GM23338 (cell line): ENCODE measurements around the gene WWOX. TPM values are rescaled to one million over a fixed set of nuclear protein-coding genes. Genes with fewer than 3 reads are reported as not detected.

Experiments used
- ATAC-seq: fragments of 200-7000 bp; cut with Tn5 transposase; 3 replicates; pipeline ENCODE4 v1.9.1; 2020
- DNase-seq: peaks from one replicate; pipeline ENCODE4 v3.0.0-alpha.2; 2015; ENCODE audit warnings: low spot score
- H2AFZ ChIP-seq: fragments of 200-600 bp; sonication (generic); 2 replicates; pipeline ENCODE4 v1.8.0; 2016; ENCODE audit warnings: antibody characterized with exemption, mild to moderate bottlenecking, moderate library complexity
- H3F3A ChIP-seq: fragments of 200-600 bp; sonication (generic); replicated peaks from 2 replicates; pipeline ENCODE4 v1.8.0; 2017; ENCODE audit warnings: antibody characterized with exemption, mixed run types, low read depth
- H3K27ac ChIP-seq: fragments of 200-600 bp; sonication (generic); 2 replicates; pipeline ENCODE4 v1.6.1; 2016; ENCODE audit warnings: low read depth
- H3K27me3 ChIP-seq: fragments of 200-600 bp; sonication (generic); 2 replicates; pipeline ENCODE4 v1.8.0; 2016; ENCODE audit warnings: mild to moderate bottlenecking, mixed run types, moderate library complexity; ENCODE audit not compliant: insufficient read depth
- H3K36me3 ChIP-seq: fragments of 200-600 bp; sonication (generic); 2 replicates; pipeline ENCODE4 v1.8.0; 2016; ENCODE audit warnings: mild to moderate bottlenecking; ENCODE audit not compliant: insufficient read depth
- H3K4me1 ChIP-seq: fragments of 200-600 bp; sonication (generic); 2 replicates; pipeline ENCODE4 v1.8.0; 2016; ENCODE audit warnings: mild to moderate bottlenecking, moderate library complexity; ENCODE audit not compliant: insufficient read depth
- H3K4me2 ChIP-seq: fragments of 200-600 bp; sonication (generic); 2 replicates; pipeline ENCODE4 v1.7.1; 2017; ENCODE audit warnings: mixed run types
- H3K4me3 ChIP-seq: fragments of 200-600 bp; sonication (generic); 2 replicates; pipeline ENCODE4 v1.6.1; 2016; ENCODE audit warnings: mixed run types
- H3K79me2 ChIP-seq: fragments of 200-600 bp; sonication (generic); replicated peaks from 2 replicates; pipeline ENCODE4 v1.8.0; 2017; ENCODE audit warnings: mild to moderate bottlenecking; ENCODE audit not compliant: insufficient read depth
- H3K9me2 ChIP-seq: fragments of 200-600 bp; sonication (generic); 2 replicates; pipeline ENCODE4 v1.8.0; 2017; ENCODE audit not compliant: insufficient read depth
- H4K20me1 ChIP-seq: fragments of 200-600 bp; sonication (generic); replicated peaks from 2 replicates; pipeline ENCODE4 v1.8.0; 2017; ENCODE audit warnings: mild to moderate bottlenecking; ENCODE audit not compliant: insufficient read depth
- H3K27ac Mint-ChIP-seq: 2 replicates; pipeline ENCODE4 v1.8.0; 2020; ENCODE audit warnings: inconsistent platforms, mild to moderate bottlenecking, moderate library complexity, mixed read lengths
- H3K27me3 Mint-ChIP-seq: 3 replicates; pipeline ENCODE4 v1.8.0; 2022; ENCODE audit warnings: low read depth, mild to moderate bottlenecking, moderate library complexity, mixed read lengths, inconsistent platforms; ENCODE audit not compliant: insufficient read depth, poor library complexity
- H3K36me3 Mint-ChIP-seq: 3 replicates; pipeline ENCODE4 v1.8.0; 2021; ENCODE audit warnings: low read depth, mild to moderate bottlenecking, inconsistent platforms, moderate library complexity, mixed read lengths
- H3K4me1 Mint-ChIP-seq: 3 replicates; pipeline ENCODE4 v1.8.0; 2020; ENCODE audit warnings: mild to moderate bottlenecking, inconsistent platforms, mixed read lengths
- H3K4me3 Mint-ChIP-seq: 3 replicates; pipeline ENCODE4 v1.8.0; 2021; ENCODE audit warnings: moderate library complexity, mild to moderate bottlenecking, inconsistent platforms, mixed read lengths
- H3K9me3 Mint-ChIP-seq: 3 replicates; pipeline ENCODE4 v1.8.0; 2020; ENCODE audit warnings: moderate library complexity, mild to moderate bottlenecking, inconsistent platforms, mixed read lengths
- CREB1 ChIP-seq: fragments of 250-450 bp; sonication (Bioruptor Pico); IDR thresholded peaks from 2 replicates; pipeline ENCODE4 v1.5.0; 2020; ENCODE audit warnings: low read depth, mild to moderate bottlenecking, moderate library complexity
- EZH2phosphoT487 ChIP-seq: fragments of 200-600 bp; sonication (generic); IDR thresholded peaks from one replicate; pipeline ENCODE4 v1.8.1; 2018; ENCODE audit warnings: antibody characterized with exemption; ENCODE audit not compliant: unreplicated experiment
- JUNB ChIP-seq: IDR thresholded peaks from one replicate; pipeline ENCODE4 v1.6.1; 2016; ENCODE audit warnings: antibody characterized with exemption; ENCODE audit not compliant: unreplicated experiment
- NANOG ChIP-seq: IDR thresholded peaks from 2 replicates; pipeline ENCODE4 v1.6.1; 2016; ENCODE audit warnings: antibody characterized with exemption, borderline replicate concordance
- POLR2AphosphoS5 ChIP-seq: IDR thresholded peaks from 2 replicates; pipeline ENCODE4 v1.6.1; 2016; ENCODE audit warnings: antibody characterized with exemption, low read depth
- STAT1 ChIP-seq: IDR thresholded peaks from one replicate; pipeline ENCODE4 v1.6.1; 2016; ENCODE audit warnings: antibody characterized with exemption; ENCODE audit not compliant: unreplicated experiment
- ZNF331 ChIP-seq: fragments of 250-450 bp; sonication (Bioruptor Pico); IDR thresholded peaks from 2 replicates; pipeline ENCODE4 v1.5.0; 2020; ENCODE audit warnings: low read depth, mild to moderate bottlenecking, moderate library complexity
- polyA plus RNA-seq: library from polyadenylated mRNA; unstranded; fragments of >200 nt; fragmentation: Nextera tagmentation; extraction: Ambion mirVana; gene quantifications from 2 replicates; pipeline ENCODE4 v1.2.1, GENCODE V29; 2016
- total RNA-seq: library from RNA; depleted of rRNA; stranded (reverse); fragments of >200 nt; shearing (Covaris generic); gene quantifications from 2 replicates; pipeline ENCODE4 v1.2.3, GENCODE V29; 2014
- TF ChIP-seq, protein P1 (sequence below), 2 experiments: fragments of 200-600 bp in 1 of 2; sonication (generic) in 1 of 2; conservative IDR thresholded peaks; 2 replicates each; pipeline versions ENCODE4 v1.5.1 to v1.6.1; 2016 to 2017; ENCODE audit warnings: antibody characterized with exemption in 2 of 2, low read depth in 2 of 2, mild to moderate bottlenecking in 2 of 2, moderate library complexity in 1 of 2
- TF ChIP-seq, protein P2 (sequence below): IDR thresholded peaks from 2 replicates; pipeline ENCODE4 v1.6.1; 2016; ENCODE audit warnings: antibody characterized with exemption

The WWOX gene
- total and polyA plus RNA-seq, 2 experiments from 2014 or later = 10.0 to 19.3 TPM

DNA sequence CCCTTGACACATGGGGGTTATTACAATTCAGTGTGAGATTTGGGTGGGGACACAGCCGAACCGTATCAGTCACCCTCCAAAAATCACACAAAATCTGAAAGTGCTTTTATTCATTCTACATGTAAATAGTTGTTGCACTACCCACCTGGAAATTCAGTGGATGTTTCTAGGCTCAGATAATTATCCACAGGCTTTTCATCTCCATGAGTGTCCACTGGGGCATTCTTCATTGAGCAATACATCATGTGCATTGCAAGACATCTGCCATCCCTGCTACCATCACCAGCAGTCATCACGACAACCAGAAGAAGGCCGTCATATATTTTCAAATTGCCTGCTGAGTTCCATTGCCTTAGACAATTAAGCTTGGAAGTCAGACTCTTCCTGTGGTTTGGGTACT lies 330.8 kb downstream of the WWOX start:
- H3F3A ChIP-seq = no peaks in the 10 kb centered on the region
- no peak overlapping the region for H3K4me3 ChIP-seq
- TF ChIP-seq STAT1 = no peak
- TF ChIP-seq, protein P1, sequence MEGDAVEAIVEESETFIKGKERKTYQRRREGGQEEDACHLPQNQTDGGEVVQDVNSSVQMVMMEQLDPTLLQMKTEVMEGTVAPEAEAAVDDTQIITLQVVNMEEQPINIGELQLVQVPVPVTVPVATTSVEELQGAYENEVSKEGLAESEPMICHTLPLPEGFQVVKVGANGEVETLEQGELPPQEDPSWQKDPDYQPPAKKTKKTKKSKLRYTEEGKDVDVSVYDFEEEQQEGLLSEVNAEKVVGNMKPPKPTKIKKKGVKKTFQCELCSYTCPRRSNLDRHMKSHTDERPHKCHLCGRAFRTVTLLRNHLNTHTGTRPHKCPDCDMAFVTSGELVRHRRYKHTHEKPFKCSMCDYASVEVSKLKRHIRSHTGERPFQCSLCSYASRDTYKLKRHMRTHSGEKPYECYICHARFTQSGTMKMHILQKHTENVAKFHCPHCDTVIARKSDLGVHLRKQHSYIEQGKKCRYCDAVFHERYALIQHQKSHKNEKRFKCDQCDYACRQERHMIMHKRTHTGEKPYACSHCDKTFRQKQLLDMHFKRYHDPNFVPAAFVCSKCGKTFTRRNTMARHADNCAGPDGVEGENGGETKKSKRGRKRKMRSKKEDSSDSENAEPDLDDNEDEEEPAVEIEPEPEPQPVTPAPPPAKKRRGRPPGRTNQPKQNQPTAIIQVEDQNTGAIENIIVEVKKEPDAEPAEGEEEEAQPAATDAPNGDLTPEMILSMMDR (conservative IDR thresholded peaks at IDR 0.05; ENCODE audit: low read depth in 2 of 2) = no peak
- TF ChIP-seq NANOG = no peak
- no peaks in the 10 kb centered on the region for H3K79me2 ChIP-seq
- H3K36me3 ChIP-seq = no peaks in the 10 kb centered on the region
- H3K9me2 ChIP-seq = 0 out of 2 replicates have a peak, but pooled peaks cover 11% of the 10 kb centered on the region
- Mint-ChIP-seq H3K36me3 (no peaks in the 10 kb centered on the region), H3K27ac (no peak overlapping the region), H3K4me1 (no peaks in the 10 kb centered on the region), H3K4me3 (no peak overlapping the region), H3K9me3 (no peaks in the 10 kb centered on the region), H3K27me3 (no peaks in the 10 kb centered on the region)
- no peak for ATAC-seq
- H3K27me3 ChIP-seq = no peaks in the 10 kb centered on the region
- H3K4me2 ChIP-seq = no peak overlapping the region
- no peaks in the 10 kb centered on the region for H3K4me1 ChIP-seq
- no peak for DNase-seq
- no peaks in the 10 kb centered on the region for H4K20me1 ChIP-seq
- no peak overlapping the region for H2AFZ ChIP-seq
- H3K27ac ChIP-seq = no peak overlapping the region

- H3K36me3 ChIP-seq = no peaks in the 10 kb centered on the region
Measured at GRCh38 chr16:78431004-78431670, 331.7 kb downstream of the WWOX start.

DNA sequence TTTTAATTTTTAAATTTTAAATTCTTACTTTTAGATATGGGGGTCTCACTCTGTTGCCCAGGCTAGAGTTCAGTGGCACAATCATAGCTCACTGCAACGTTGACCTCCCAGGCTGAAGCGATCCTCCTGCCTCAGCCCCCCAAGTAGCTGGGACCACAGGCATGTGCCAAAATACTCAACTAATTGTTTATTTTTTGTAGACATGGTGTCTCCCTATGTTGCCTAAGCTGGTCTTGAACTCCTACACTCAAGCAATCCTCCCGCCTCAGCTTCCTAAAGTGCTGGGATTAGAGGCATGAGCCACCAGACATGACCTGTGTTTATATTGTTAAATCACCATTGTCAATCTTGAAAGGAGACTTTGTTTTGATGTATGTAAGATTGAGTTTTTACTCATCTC lies 332.2 kb downstream of the WWOX start:
- Histone ChIP-seq H3K4me3 (no peak overlapping the region), H2AFZ (no peak overlapping the region), H3K36me3 (no peaks in the 10 kb centered on the region), H3F3A (no peaks in the 10 kb centered on the region), H3K9me2 (0 out of 2 replicates have a peak, but pooled peaks cover 11% of the 10 kb centered on the region), H3K27me3 (no peaks in the 10 kb centered on the region), H3K79me2 (no peaks in the 10 kb centered on the region), H3K4me1 (no peaks in the 10 kb centered on the region), H3K27ac (no peak overlapping the region), H4K20me1 (no peaks in the 10 kb centered on the region), H3K4me2 (no peak overlapping the region)
- H3K36me3 Mint-ChIP-seq = no peaks in the 10 kb centered on the region
- no peaks in the 10 kb centered on the region for H3K9me3 Mint-ChIP-seq
- peaks cover 2% of the 10 kb centered on the region for H3K27me3 Mint-ChIP-seq
- no peak overlapping the region for H3K27ac Mint-ChIP-seq
- no peak for ATAC-seq
- no peaks in the 10 kb centered on the region for H3K4me1 Mint-ChIP-seq
- no peak for DNase-seq
- no peak overlapping the region for H3K4me3 Mint-ChIP-seq
- no peak for TF ChIP-seq EZH2phosphoT487
- TF ChIP-seq POLR2AphosphoS5 = no peak
- no peak for TF ChIP-seq STAT1
- TF ChIP-seq ZNF331 = no peak
- TF ChIP-seq, protein P1 (conservative IDR thresholded peaks at IDR 0.05; ENCODE audit: low read depth in 2 of 2) = no peak
- TF ChIP-seq NANOG = no peak
- TF ChIP-seq, protein P2, sequence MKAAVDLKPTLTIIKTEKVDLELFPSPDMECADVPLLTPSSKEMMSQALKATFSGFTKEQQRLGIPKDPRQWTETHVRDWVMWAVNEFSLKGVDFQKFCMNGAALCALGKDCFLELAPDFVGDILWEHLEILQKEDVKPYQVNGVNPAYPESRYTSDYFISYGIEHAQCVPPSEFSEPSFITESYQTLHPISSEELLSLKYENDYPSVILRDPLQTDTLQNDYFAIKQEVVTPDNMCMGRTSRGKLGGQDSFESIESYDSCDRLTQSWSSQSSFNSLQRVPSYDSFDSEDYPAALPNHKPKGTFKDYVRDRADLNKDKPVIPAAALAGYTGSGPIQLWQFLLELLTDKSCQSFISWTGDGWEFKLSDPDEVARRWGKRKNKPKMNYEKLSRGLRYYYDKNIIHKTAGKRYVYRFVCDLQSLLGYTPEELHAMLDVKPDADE = no peak

More at GRCh38 chr16:78431004-78431670, 331.7 kb downstream of the WWOX start:
- Mint-ChIP-seq H3K36me3 (no peaks in the 10 kb centered on the region), H3K9me3 (no peaks in the 10 kb centered on the region), H3K4me3 (no peak overlapping the region), H3K27me3 (peaks cover 2% of the 10 kb centered on the region), H3K4me1 (no peaks in the 10 kb centered on the region), H3K27ac (no peak overlapping the region)
- ATAC-seq (no peak), DNase-seq (no peak)
- Histone ChIP-seq H3K4me3 (no peak overlapping the region), H3K79me2 (no peaks in the 10 kb centered on the region), H3K9me2 (0 out of 2 replicates have a peak, but pooled peaks cover 11% of the 10 kb centered on the region), H3K4me2 (no peak overlapping the region), H3K27ac (no peak overlapping the region), H2AFZ (no peak overlapping the region), H4K20me1 (no peaks in the 10 kb centered on the region), H3K27me3 (no peaks in the 10 kb centered on the region), H3K4me1 (no peaks in the 10 kb centered on the region), H3F3A (no peaks in the 10 kb centered on the region)
- TF ChIP-seq ZNF331 (no peak), CREB1 (no peak), JUNB (no peak)
- TF ChIP-seq, protein P2 = no peak
